Sigmoid colon (tissue), 7 donors: Measurements from ENCODE around the gene KDM5C. TPM values are rescaled to one million over a fixed set of nuclear protein-coding genes. Genes with fewer than 3 reads are reported as not detected.

Experiments used
- DNase-seq: peaks from one replicate; pipeline ENCODE4 v3.0.0-alpha.2; 2019
- H3K27ac ChIP-seq, 4 donors: fragments of 200-600 bp; sonication (generic); one replicate each; pipeline ENCODE4 v1.5.1; 2016 to 2019; ENCODE audit warnings: mild to moderate bottlenecking in 1 of 4
- H3K27me3 ChIP-seq, 3 donors: fragments of 200-600 bp; sonication (generic); one replicate each; pipeline ENCODE4 v1.5.1; 2019; ENCODE audit warnings: mild to moderate bottlenecking in 1 of 3
- H3K36me3 ChIP-seq, 4 donors: fragments of 200-600 bp; sonication (generic); one replicate each; pipeline ENCODE4 v1.5.1; 2016 to 2019
- H3K4me1 ChIP-seq, 4 donors: fragments of 200-600 bp; sonication (generic); one replicate each; pipeline ENCODE4 v1.5.1; 2017 to 2019
- H3K4me3 ChIP-seq, 4 donors: fragments of 200-600 bp; sonication (generic); one replicate each; pipeline ENCODE4 v1.5.1; 2017 to 2019; ENCODE audit warnings: mild to moderate bottlenecking in 2 of 4, moderate library complexity in 1 of 4
- H3K9me3 ChIP-seq, 4 donors: fragments of 200-600 bp in 3 of 4; sonication (generic) in 3 of 4; one replicate each; pipeline versions ENCODE4 v1.5.1 to v1.6.1; 2013 to 2019
- CTCF ChIP-seq, 4 experiments: fragments of 450-650 bp in 3 of 4; fragments of 200-600 bp in 1 of 4; IDR thresholded peaks; one replicate each; pipeline ENCODE4 v1.5.1; 2016 to 2019; ENCODE audit warnings: antibody characterized with exemption in 4 of 4, mild to moderate bottlenecking in 3 of 4, moderate library complexity in 2 of 4
- EP300 ChIP-seq, 4 donors: sonication (generic); formaldehyde crosslinking; IDR thresholded peaks; one replicate each; pipeline ENCODE4 v1.6.1; 2017; ENCODE audit warnings: antibody characterized with exemption in 4 of 4
- POLR2A ChIP-seq, 2 donors: fragments of 450-650 bp; IDR thresholded peaks; one replicate each; pipeline ENCODE4 v1.6.1; 2016; ENCODE audit warnings: antibody characterized with exemption in 2 of 2, mild to moderate bottlenecking in 2 of 2, moderate library complexity in 2 of 2
- POLR2AphosphoS5 ChIP-seq, 4 donors: sonication (generic); formaldehyde crosslinking; IDR thresholded peaks; one replicate each; pipeline ENCODE4 v1.6.1; 2017; ENCODE audit warnings: antibody characterized with exemption in 4 of 4
- WGBS, 2 donors: extraction: QIAGEN DNeasy Blood & Tissue Kit; methylation state at CpG; one replicate each; pipeline ENCODE4 v1.1.7; 2013; 5-methylcytosine and 5-hydroxymethylcytosine counted together
- intact Hi-C: fragments of 100-400 bp; cut with DNase I; formaldehyde crosslinking; loops from one replicate; pipeline ENCODE4 v1.15.1; 2023
- polyA plus RNA-seq, 3 donors: library from polyadenylated mRNA; stranded (reverse); fragments of 200-250 nt; gene quantifications; one replicate each; pipeline ENCODE4 v1.2.3, GENCODE V29; 2013
- small RNA-seq, 3 donors: library from RNA; depleted of rRNA; stranded (forward); fragments of <200 nt; gene quantifications; one replicate each; pipeline ENCODE3, GENCODE V24; 2016
- total RNA-seq, 4 donors: library from RNA; depleted of rRNA; stranded (reverse); fragments of >200 nt; gene quantifications; one replicate each; pipeline ENCODE4 v1.1.0, GENCODE V29; 2016
- donor health status: healthy with polysubstance abuse.
- donor health status: Bipolar disorder and iron deficiency.
- donor health status: healthy.

KDM5C gene
- total and polyA plus RNA-seq, 7 donors, result 15.6 to 73.4 (median 42.1) TPM

- H3K9me3 ChIP-seq, result no peaks in the 10 kb centered on the region
- WGBS, 2 donors, result 92 to 95% methylated on average over 8 of the region's 8 CpGs
- no peak for TF ChIP-seq POLR2A (IDR thresholded peaks at IDR 0.05)
- TF ChIP-seq POLR2AphosphoS5 (IDR thresholded peaks at IDR 0.05), result no peak
- no peak for TF ChIP-seq CTCF (IDR thresholded peaks at IDR 0.05)
- TF ChIP-seq EP300 (IDR thresholded peaks at IDR 0.05), result no peak
Observed at GRCh38 chrX:53155512-53156206, 69.3 kb downstream of the KDM5C start.

GRCh38 chrX:53153581-53153980 is 71.4 kb downstream of the KDM5C start:
- TF ChIP-seq EP300 (IDR thresholded peaks at IDR 0.05), result no peak
- TF ChIP-seq CTCF (IDR thresholded peaks at IDR 0.05), result no peak
- TF ChIP-seq POLR2A (IDR thresholded peaks at IDR 0.05), result no peak
- no peak for TF ChIP-seq POLR2AphosphoS5 (IDR thresholded peaks at IDR 0.05)

More at GRCh38 chrX:53155512-53156206, 69.3 kb downstream of the KDM5C start:
- H3K27ac ChIP-seq, result no peak overlapping the region
- intact Hi-C loops, result no loop called here
- H3K4me3 ChIP-seq, result no peak overlapping the region
- no peaks in the 10 kb centered on the region for H3K4me1 ChIP-seq
- DNase-seq, result no peak
- no peaks in the 10 kb centered on the region for H3K36me3 ChIP-seq
- no peaks in the 10 kb centered on the region for H3K27me3 ChIP-seq

More at GRCh38 chrX:53153581-53153980, 71.4 kb downstream of the KDM5C start:
- H3K36me3 ChIP-seq, result no peaks in the 10 kb centered on the region
- H3K27me3 ChIP-seq, result no peaks in the 10 kb centered on the region
- WGBS, 2 donors, result 96% methylated on average over 1 of the region's 1 CpG
- no peak overlapping the region for H3K4me3 ChIP-seq
- H3K27ac ChIP-seq, result no peak overlapping the region
- no peaks in the 10 kb centered on the region for H3K4me1 ChIP-seq
- DNase-seq, result no peak
- intact Hi-C loops, result no loop called here
- no peaks in the 10 kb centered on the region for H3K9me3 ChIP-seq

Small RNA genes within 50 kb of the gene (small RNA-seq; reads per million reads assigned to genes)
- gene AL139396.1 (0 reads per million in 3 donors), gene MIR6894 (0 to 0.48 (median 0.43) reads per million in 3 donors), gene MIR6895 (0 reads per million in 3 donors)

Other genes with a start within 250 kb of the KDM5C start
- 1 to 10 TPM; 1.3 to 5.6 (median 2.1) TPM for gene GPR173, start 176.4 kb downstream of the KDM5C start, total RNA-seq
- 1 to 10 TPM in 1 of 3 donors, under 1 TPM in 1, not detected in 1; 0.23 to 1.0 TPM for gene GPR173, start 176.4 kb downstream of the KDM5C start, polyA plus RNA-seq
- 100 to 1,000 TPM in 1 of 4 donors, 10 to 100 TPM in 3; 50.3 to 109 (median 71.6) TPM for gene TSPYL2, start 142.8 kb downstream of the KDM5C start, total RNA-seq
- 10 to 100 TPM in 1 of 3 donors, 1 to 10 TPM in 2; 2.5 to 25.8 (median 6.6) TPM for gene TSPYL2, start 142.8 kb downstream of the KDM5C start, polyA plus RNA-seq
- gene KANTR, start 131.1 kb downstream of the KDM5C start, total RNA-seq, result 10 to 100 TPM; 15.7 to 26.6 (median 15.9) TPM
- 1 to 10 TPM in 1 of 3 donors, under 1 TPM in 2; 0.46 to 6.0 (median 0.60) TPM for gene KANTR, start 131.1 kb downstream of the KDM5C start, polyA plus RNA-seq
- 10 to 100 TPM; 13.6 to 21.4 (median 17.8) TPM for gene IQSEC2, start 56.4 kb upstream of the KDM5C start, total RNA-seq
- gene IQSEC2, start 56.4 kb upstream of the KDM5C start, polyA plus RNA-seq, result 10 to 100 TPM; 18.6 to 27.5 (median 19.9) TPM
- 10 to 100 TPM; 27.8 to 45.7 (median 35.5) TPM for gene SMC1A, start 197.4 kb upstream of the KDM5C start, total RNA-seq
- 10 to 100 TPM in 1 of 3 donors, 1 to 10 TPM in 2; 4.2 to 19.9 (median 7.9) TPM for gene SMC1A, start 197.4 kb upstream of the KDM5C start, polyA plus RNA-seq
- under 1 TPM in 3 of 4 donors, not detected in 1; 0.36 to 0.82 (median 0.54) TPM for gene RIBC1, start 197.7 kb upstream of the KDM5C start, total RNA-seq
- under 1 TPM; 0.60 to 0.92 (median 0.73) TPM for gene RIBC1, start 197.7 kb upstream of the KDM5C start, polyA plus RNA-seq
- gene HSD17B10, start 209.2 kb upstream of the KDM5C start, total RNA-seq, result 10 to 100 TPM; 44.6 to 67.4 (median 63.4) TPM
- 100 to 1,000 TPM in 1 of 3 donors, 10 to 100 TPM in 2; 73.8 to 102 (median 81.1) TPM for gene HSD17B10, start 209.2 kb upstream of the KDM5C start, polyA plus RNA-seq